IMR-90 (cell line): ENCODE data around the gene EPC1. TPM values are rescaled to one million over a fixed set of nuclear protein-coding genes. Genes with fewer than 3 reads are reported as not detected.

Experiments used
- ATAC-seq: fragments of 200-7000 bp; cut with Tn5 transposase; 2 replicates; pipeline ENCODE4 v1.9.1; 2020; ENCODE audit warnings: low read depth, mild to moderate bottlenecking, moderate library complexity
- BruUV-seq: library from RNA; stranded (reverse); fragments of 400-500 nt; replicated peaks from 2 replicates; lab custom pipeline; 2021; lab: Mats Ljungman, UMichigan
- CTCF ChIA-PET: fragments of 300-600 bp; formaldehyde crosslinking; extraction: SDS; loops from one replicate; lab custom pipeline; 2021; ENCODE audit warnings: antibody characterized with exemption; lab: Yijun Ruan, JAX
- POLR2A ChIA-PET: fragments of 300-600 bp; sonication (Branson Sonifier 250); formaldehyde crosslinking; loops from one replicate; lab custom pipeline; 2022; ENCODE audit warnings: antibody characterized with exemption; ENCODE audit not compliant: unreplicated experiment; lab: Charles Lee
- DNase-seq: peaks from one replicate; pipeline ENCODE4 v3.0.0; 2013
- H2AFZ ChIP-seq: replicated peaks from 2 replicates; pipeline ENCODE3; 2013; ENCODE audit warnings: low read length, mild to moderate bottlenecking; ENCODE audit not compliant: poor library complexity
- H2AK5ac ChIP-seq: 2 replicates; pipeline ENCODE4 v1.6.1; 2013; ENCODE audit warnings: low read depth, low read length, inconsistent platforms
- H2AK9ac ChIP-seq: replicated peaks from 2 replicates; pipeline ENCODE3; 2013; ENCODE audit warnings: mild to moderate bottlenecking, low read depth, low read length, moderate library complexity; ENCODE audit not compliant: poor library complexity
- H2BK120ac ChIP-seq: 2 replicates; pipeline ENCODE4 v1.6.1; 2013; ENCODE audit warnings: low read depth, low read length, inconsistent platforms
- H2BK15ac ChIP-seq: 3 replicates; pipeline ENCODE4 v1.6.1; 2013; ENCODE audit warnings: low read depth, low read length, inconsistent platforms
- H2BK20ac ChIP-seq: 2 replicates; pipeline ENCODE4 v1.6.1; 2013; ENCODE audit warnings: low read depth, mild to moderate bottlenecking, inconsistent platforms, low read length, moderate library complexity
- H2BK5ac ChIP-seq: 2 replicates; pipeline ENCODE4 v1.6.1; 2013; ENCODE audit warnings: mild to moderate bottlenecking, low read depth, low read length, inconsistent platforms; ENCODE audit not compliant: poor library complexity, severe bottlenecking
- H3K14ac ChIP-seq: replicated peaks from 2 replicates; pipeline ENCODE4 v1.6.1; 2013; ENCODE audit warnings: low read depth, low read length, inconsistent platforms
- H3K18ac ChIP-seq: 2 replicates; pipeline ENCODE4 v1.6.1; 2013; ENCODE audit warnings: low read depth, low read length, control low read depth
- H3K23ac ChIP-seq: 2 replicates; pipeline ENCODE4 v1.6.1; 2013; ENCODE audit warnings: low read depth, low read length, inconsistent platforms
- H3K27ac ChIP-seq: 2 replicates; pipeline ENCODE4 v1.5.1; 2013; ENCODE audit warnings: mild to moderate bottlenecking, control low read depth, low read length; ENCODE audit not compliant: insufficient read depth
- H3K27me3 ChIP-seq: 2 replicates; pipeline ENCODE4 v1.6.1; 2013; ENCODE audit warnings: low read length; ENCODE audit not compliant: control insufficient read depth, insufficient read depth
- H3K36me3 ChIP-seq: 2 replicates; pipeline ENCODE4 v1.6.1; 2013; ENCODE audit warnings: low read length, mixed read lengths; ENCODE audit not compliant: control insufficient read depth, insufficient read depth
- H3K4ac ChIP-seq: 2 replicates; pipeline ENCODE4 v1.6.1; 2013; ENCODE audit warnings: low read depth, low read length, inconsistent platforms
- H3K4me1 ChIP-seq: 2 replicates; pipeline ENCODE4 v1.6.1; 2013; ENCODE audit warnings: low read length, mixed read lengths; ENCODE audit not compliant: control insufficient read depth, insufficient read depth
- H3K4me2 ChIP-seq: 2 replicates; pipeline ENCODE4 v1.6.1; 2013; ENCODE audit warnings: low read depth, mild to moderate bottlenecking, control low read depth, low read length, moderate library complexity
- H3K4me3 ChIP-seq: 2 replicates; pipeline ENCODE4 v1.5.1; 2013; ENCODE audit warnings: low read depth, mild to moderate bottlenecking, control low read depth, low read length, moderate library complexity; ENCODE audit not compliant: insufficient read depth
- H3K56ac ChIP-seq: 2 replicates; pipeline ENCODE4 v1.6.1; 2013; ENCODE audit warnings: low read length, inconsistent platforms; ENCODE audit not compliant: insufficient read depth; ENCODE audit errors: extremely low read depth
- H3K79me1 ChIP-seq, 2 experiments: 2 replicates each; pipeline ENCODE4 v1.6.1; 2013; ENCODE audit warnings: low read length in 2 of 2, inconsistent platforms in 1 of 2, low read depth in 1 of 2
- H3K9ac ChIP-seq: 2 replicates; pipeline ENCODE4 v1.6.1; 2013; ENCODE audit warnings: low read depth, low read length, control low read depth
- H3K9me1 ChIP-seq: 2 replicates; pipeline ENCODE4 v1.6.1; 2013; ENCODE audit warnings: low read length, inconsistent platforms; ENCODE audit not compliant: insufficient read depth
- H3K9me3 ChIP-seq: 2 replicates; pipeline ENCODE4 v1.6.1; 2013; ENCODE audit warnings: low read length; ENCODE audit not compliant: control insufficient read depth, insufficient read depth
- H4K20me1 ChIP-seq: 2 replicates; pipeline ENCODE4 v1.6.1; 2013; ENCODE audit warnings: low read length, inconsistent platforms; ENCODE audit not compliant: insufficient read depth
- H4K5ac ChIP-seq: 2 replicates; pipeline ENCODE4 v1.6.1; 2013; ENCODE audit warnings: mild to moderate bottlenecking, low read depth, low read length, control low read depth
- H4K8ac ChIP-seq, 2 experiments: 2 replicates each; pipeline ENCODE4 v1.6.1; 2013; ENCODE audit warnings: low read depth in 2 of 2, low read length in 2 of 2, control low read depth in 1 of 2, inconsistent platforms in 1 of 2
- H4K91ac ChIP-seq: 2 replicates; pipeline ENCODE4 v1.6.1; 2013; ENCODE audit warnings: low read depth, low read length, inconsistent platforms; ENCODE audit not compliant: insufficient read depth
- BHLHE40 ChIP-seq: fragments of 150-350 bp; IDR thresholded peaks from 2 replicates; pipeline ENCODE4 v1.6.1; 2016; ENCODE audit warnings: mild to moderate bottlenecking, low read depth, low read length
- CEBPB ChIP-seq: IDR thresholded peaks from 2 replicates; pipeline ENCODE4 v1.6.1; 2012; ENCODE audit warnings: low read depth, low read length, improper control_type of control experiment
- CHD1 ChIP-seq: IDR thresholded peaks from 2 replicates; pipeline ENCODE4 v1.6.1; 2012; ENCODE audit warnings: low read depth, low read length, improper control_type of control experiment
- CTCF ChIP-seq: conservative IDR thresholded peaks from 2 replicates; pipeline ENCODE4 v1.5.1; 2012; ENCODE audit warnings: mild to moderate bottlenecking, low read depth, low read length, improper control_type of control experiment
- ELK1 ChIP-seq: fragments of 150-350 bp; IDR thresholded peaks from 2 replicates; pipeline ENCODE4 v1.6.1; 2016; ENCODE audit warnings: low read depth, mild to moderate bottlenecking, low read length, moderate library complexity, borderline replicate concordance
- FOS ChIP-seq: fragments of 150-350 bp; IDR thresholded peaks from 2 replicates; pipeline ENCODE4 v1.6.1; 2016; ENCODE audit warnings: low read depth, low read length
- MAFK ChIP-seq: IDR thresholded peaks from 2 replicates; pipeline ENCODE4 v1.6.1; 2012; ENCODE audit warnings: low read depth, low read length, improper control_type of control experiment
- MAZ ChIP-seq: IDR thresholded peaks from 2 replicates; pipeline ENCODE4 v1.6.1; 2012; ENCODE audit warnings: low read depth, mild to moderate bottlenecking, low read length, improper control_type of control experiment, moderate library complexity, borderline replicate concordance
- MXI1 ChIP-seq: IDR thresholded peaks from 2 replicates; pipeline ENCODE4 v1.6.1; 2012; ENCODE audit warnings: low read depth, mild to moderate bottlenecking, low read length, moderate library complexity, borderline replicate concordance
- NFE2L2 ChIP-seq: fragments of 150-350 bp; IDR thresholded peaks from 2 replicates; pipeline ENCODE4 v1.6.1; 2016; ENCODE audit warnings: low read depth, mild to moderate bottlenecking, low read length
- POLR2A ChIP-seq: IDR thresholded peaks from 2 replicates; pipeline ENCODE4 v1.6.1; 2012; ENCODE audit warnings: mild to moderate bottlenecking, low read depth, low read length
- RAD21 ChIP-seq: IDR thresholded peaks from 2 replicates; pipeline ENCODE4 v1.6.1; 2012; ENCODE audit warnings: low read length, improper control_type of control experiment
- RCOR1 ChIP-seq: IDR thresholded peaks from 2 replicates; pipeline ENCODE4 v1.6.1; 2012; ENCODE audit warnings: mild to moderate bottlenecking, low read length, improper control_type of control experiment; ENCODE audit not compliant: insufficient replicate concordance
- RFX5 ChIP-seq: IDR thresholded peaks from 2 replicates; pipeline ENCODE4 v1.8.0; 2012; ENCODE audit warnings: low read depth, mild to moderate bottlenecking, low read length, moderate library complexity
- SMC3 ChIP-seq: fragments of 150-350 bp; IDR thresholded peaks from 2 replicates; pipeline ENCODE4 v1.6.1; 2016; ENCODE audit warnings: low read depth, mild to moderate bottlenecking, antibody characterized with exemption, low read length, moderate library complexity
- USF2 ChIP-seq: fragments of 150-350 bp; IDR thresholded peaks from 2 replicates; pipeline ENCODE4 v1.6.1; 2017; ENCODE audit warnings: mild to moderate bottlenecking, antibody characterized with exemption, low read length, low read depth
- WGBS, 2 experiments: methylation state at CpG; one replicate each; pipeline versions ENCODE4 v1.1.5 to v1.1.7; 2013; ENCODE audit warnings: missing lambda C conversion rate in 2 of 2; ENCODE audit not compliant: insufficient read length in 1 of 2; ENCODE audit errors: extremely low coverage in 2 of 2; 5-methylcytosine and 5-hydroxymethylcytosine counted together
- dilution Hi-C: fragments of 300-500 bp; cut with HindIII; formaldehyde crosslinking; loops from one replicate; pipeline ENCODE4 v1.14.3; 2018; ENCODE audit warnings: low sequenced_read_pairs; ENCODE audit not compliant: unreplicated experiment
- in situ Hi-C: fragments of 300-500 bp; cut with MboI; formaldehyde crosslinking; loops from 3 replicates; pipeline ENCODE4 v1.14.3; 2019; ENCODE audit warnings: low sequenced_read_pairs, inconsistent platforms, mixed read lengths
- intact Hi-C: fragments of 100-400 bp; cut with micrococcal nuclease; formaldehyde crosslinking; loops from 2 replicates; pipeline ENCODE4 v1.10.0; 2022
- polyA plus RNA-seq, 3 experiments: library from polyadenylated mRNA; depleted of rRNA; stranded (reverse); fragments of >200 nt; gene quantifications; 2 replicates each; pipeline ENCODE4 v1.2.3, GENCODE V29; 2012; ENCODE audit warnings: low replicate concordance in 1 of 3
- total RNA-seq: library from RNA; depleted of rRNA; stranded (reverse); fragments of >200 nt; gene quantifications from 2 replicates; pipeline ENCODE4 v1.2.3, GENCODE V29; 2012

EPC1 gene
- total and polyA plus RNA-seq, 2 of the 4 experiments (the other 2 are of a cell fraction): 21.9 to 23.5 TPM

GRCh38 chr10:32271617-32272016 lies 75.3 kb downstream of the EPC1 start:
- no peak overlapping the region for H3K4me3 ChIP-seq
- CTCF ChIA-PET: interaction anchor here (0.6 kb wide), 1 partner anchor 592 kb away, joined by 3 read pairs; no protein-coding TSS in a partner anchor
- no peak overlapping the region for H3K56ac ChIP-seq
- H2AK5ac ChIP-seq: no peak overlapping the region
- in situ Hi-C loops (no loop called here), dilution Hi-C loops (no loop called here), intact Hi-C loops (loop anchor here (5.0 kb wide), 1 partner anchor 76 kb away; the partner anchor contains the start of gene EPC1)
- H3K27ac ChIP-seq: no peak overlapping the region
- no peak overlapping the region for H4K8ac ChIP-seq
- H3K23ac ChIP-seq: no peak overlapping the region
- H2BK120ac ChIP-seq: no peak overlapping the region
- BruUV-seq: no TSS peak
- H2BK15ac ChIP-seq: no peak overlapping the region
- H4K91ac ChIP-seq: no peak overlapping the region
- H2BK5ac ChIP-seq: no peak overlapping the region
- no peak overlapping the region for H3K18ac ChIP-seq
- peaks cover 3% of the 10 kb centered on the region; the same call in 1 of the 2 replicates for H3K9me1 ChIP-seq
- 90% methylated on average over 2 of the region's 3 CpGs; no CpG with 5 or more reads in 1 of the 2 experiments for WGBS, 2 experiments
- no peak overlapping the region for H2AFZ ChIP-seq
- no peak overlapping the region for H2BK20ac ChIP-seq
- no peak overlapping the region for H3K4ac ChIP-seq
- DNase-seq: peak; percentile 64
- H4K20me1 ChIP-seq: peaks cover 3% of the 10 kb centered on the region; the same call in 1 of the 2 replicates
- H3K9ac ChIP-seq: no peak overlapping the region
- no peak overlapping the region for H3K4me2 ChIP-seq
- peaks cover 35% of the 10 kb centered on the region for H3K36me3 ChIP-seq
- POLR2A ChIA-PET: no interaction called here
- H3K4me1 ChIP-seq: peaks cover 2% of the 10 kb centered on the region; the same call in 1 of the 2 replicates
- ATAC-seq: no peak
- no peak overlapping the region for H4K5ac ChIP-seq
- H3K27me3 ChIP-seq: no peaks in the 10 kb centered on the region
- no peak overlapping the region for H2AK9ac ChIP-seq
- H3K9me3 ChIP-seq: no peaks in the 10 kb centered on the region
- H3K79me1 ChIP-seq: peaks cover 6 to 19% of the 10 kb centered on the region in 2 experiments
- H3K14ac ChIP-seq: no peak overlapping the region
- TF ChIP-seq ELK1 (no peak), MAFK (no peak), NFE2L2 (no peak), CTCF (no peak), MXI1 (no peak), USF2 (no peak), RAD21 (no peak), SMC3 (no peak), POLR2A (no peak), MAZ (no peak), CEBPB (no peak), BHLHE40 (no peak), RCOR1 (no peak), CHD1 (no peak), FOS (no peak), RFX5 (no peak)
